Measurements from ENCODE around the gene ACTL10.
"Not testable (repeated sequence)": the region's sequence is repeated elsewhere in the genome, so short reads cannot be mapped to it uniquely, and the experiment has no call there.

ACTL10 gene

DNA sequence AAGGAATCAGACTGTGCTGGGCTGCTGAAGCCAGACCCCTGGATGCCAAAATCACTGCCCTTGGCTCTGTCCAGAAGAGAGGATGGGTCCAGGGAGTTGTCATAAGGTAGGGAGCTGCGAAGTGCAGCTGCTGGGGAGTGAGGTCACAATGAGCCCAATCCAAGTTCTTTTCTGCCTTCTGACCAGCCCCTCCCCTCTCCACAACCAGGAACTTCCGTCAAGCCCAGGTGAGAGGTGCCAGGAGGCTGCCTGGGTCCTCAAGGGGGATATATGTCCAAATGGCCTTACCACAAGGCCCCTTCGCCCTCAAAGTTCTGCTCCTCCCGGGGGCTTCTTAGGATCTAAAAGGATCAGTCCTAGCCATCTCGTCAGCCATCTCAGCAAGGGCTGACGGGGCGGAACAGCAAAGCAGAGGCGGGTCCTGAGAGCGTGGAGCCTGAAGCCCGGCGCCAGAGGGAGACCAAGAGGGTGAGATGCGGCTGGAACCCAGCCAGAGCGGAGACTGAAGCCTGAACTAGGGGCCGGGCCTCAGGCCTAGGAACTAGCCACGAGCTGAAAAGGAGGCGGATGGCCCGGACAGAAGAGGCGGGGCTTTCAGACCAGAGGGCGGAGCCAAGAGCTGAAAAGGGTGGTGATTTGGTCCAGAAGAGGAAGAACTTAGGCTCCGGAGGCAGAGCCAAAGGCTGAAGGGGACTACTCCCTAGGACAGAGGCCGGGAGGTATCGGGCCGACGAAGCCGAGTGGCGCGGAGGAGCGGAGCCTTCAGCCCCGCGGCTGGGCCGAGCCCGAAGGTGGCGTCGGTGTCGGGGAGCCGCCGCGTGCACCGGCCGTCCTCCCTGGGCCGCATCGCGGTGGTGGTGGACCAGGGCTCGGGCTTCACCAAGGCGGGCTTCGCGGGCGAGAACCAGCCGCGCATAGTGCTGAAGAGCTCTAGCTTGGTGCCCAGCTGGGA lies at the start of gene ACTL10:
Gene ACTL10, plus strand, starts transcription at position 651 of the 952 bp plus-strand sequence. CDS start 555 bp downstream, outside the sequence.
- DNase-seq, result peak; percentile 99

DNA sequence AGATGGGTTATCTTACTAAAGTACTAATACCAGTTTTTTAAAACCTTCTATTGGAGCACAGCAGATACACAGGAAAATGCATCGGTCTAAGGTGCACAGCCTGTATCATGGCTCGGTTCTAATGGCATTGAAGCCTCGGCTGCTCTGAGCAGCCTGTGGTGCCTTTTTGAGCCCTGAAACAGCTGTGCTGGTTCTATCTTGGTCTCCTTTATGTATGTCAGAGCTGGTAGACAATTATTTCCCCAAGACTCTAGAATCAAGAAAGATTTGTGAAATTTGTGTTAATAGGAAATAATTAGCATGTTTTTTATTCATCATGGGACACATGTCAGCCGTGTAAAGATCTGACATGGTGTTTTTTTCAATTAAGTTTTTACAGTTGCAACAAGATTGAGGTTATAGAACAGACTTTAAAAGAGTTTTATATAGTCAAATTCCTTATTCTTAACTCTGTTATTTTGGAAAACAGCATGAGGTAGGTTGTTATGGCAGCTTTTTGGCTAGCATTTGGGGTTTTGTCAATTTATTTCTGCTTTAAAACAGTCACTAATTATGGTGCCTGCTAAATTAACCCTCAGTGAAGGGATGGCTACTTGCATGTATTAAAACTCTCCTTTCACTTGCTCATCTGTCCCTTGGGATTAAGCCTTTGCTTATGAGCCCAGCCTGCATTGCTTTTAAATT lies 44.9 kb upstream of the ACTL10 start:
- DNase-seq, result no peak

DNA sequence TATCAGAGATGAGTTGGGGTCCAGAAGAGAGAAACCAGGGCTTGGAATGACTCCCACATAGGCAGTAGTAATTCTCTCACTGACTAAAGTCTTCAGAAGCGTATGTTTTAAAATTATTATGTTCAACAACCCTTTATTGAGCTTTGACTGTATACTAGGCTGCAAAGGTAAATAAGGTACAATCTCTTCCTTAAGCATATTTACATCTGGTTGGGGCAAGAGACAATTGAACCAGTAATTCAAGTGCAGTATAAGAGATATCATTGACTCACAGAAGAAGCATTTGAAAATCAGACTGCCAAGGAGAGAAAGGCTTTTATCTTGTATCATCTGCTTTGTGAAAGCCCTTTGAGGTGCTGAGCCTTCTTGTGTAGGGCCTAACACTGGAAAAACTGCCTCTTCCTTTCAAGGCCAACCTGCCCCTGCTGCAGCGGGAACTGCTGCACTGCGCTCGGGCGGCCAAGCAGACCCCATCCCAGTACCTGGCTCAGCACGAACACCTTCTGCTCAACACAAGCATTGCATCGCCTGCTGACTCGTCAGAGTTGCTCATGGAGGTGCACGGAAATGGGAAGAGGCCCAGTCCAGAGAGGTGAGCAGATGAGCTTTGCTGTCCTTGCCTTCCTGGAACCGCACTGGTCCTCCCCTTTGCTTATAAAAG lies 43.9 kb upstream of the ACTL10 start:
- DNase-seq, result no peak

DNA sequence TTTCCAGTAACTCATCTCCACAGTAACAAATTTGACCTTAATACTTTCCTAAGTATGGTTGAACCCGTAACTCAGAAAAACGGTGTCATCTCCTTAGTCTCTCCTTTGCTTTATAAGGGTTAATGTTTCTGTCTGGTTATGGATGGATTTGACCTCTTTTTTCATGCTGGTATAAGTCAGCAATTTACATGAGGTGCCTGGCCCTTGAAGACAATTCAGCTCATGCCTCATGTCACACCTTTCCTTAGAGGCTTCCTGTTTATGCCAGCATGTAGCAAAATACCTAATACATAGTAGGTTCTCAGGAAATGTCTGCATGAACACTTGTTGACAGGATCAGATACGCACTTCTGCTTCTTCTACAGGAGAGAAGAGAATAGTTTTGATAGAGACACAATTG lies 42.3 kb upstream of the ACTL10 start:
- DNase-seq, result no peak

DNA sequence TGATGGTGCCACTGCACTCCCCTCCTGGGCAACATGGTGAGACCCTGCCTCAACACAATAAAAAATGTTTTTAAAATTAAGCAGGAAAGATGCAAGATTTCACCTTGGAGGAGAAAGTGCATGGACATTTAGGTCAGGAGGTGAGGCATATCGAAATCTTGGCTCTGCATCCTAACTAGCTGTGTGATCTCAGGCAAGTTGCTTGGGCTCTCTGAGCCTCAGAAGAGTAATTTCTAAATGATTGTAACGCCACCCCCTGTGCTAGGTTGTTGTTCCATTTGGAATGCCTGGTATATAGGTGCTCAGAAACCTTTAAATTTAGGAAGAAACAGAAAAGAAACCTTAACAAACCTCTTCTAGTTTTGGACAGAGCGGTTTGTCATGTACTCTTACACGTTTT lies 40.6 kb upstream of the ACTL10 start:
- DNase-seq, result no peak

DNA sequence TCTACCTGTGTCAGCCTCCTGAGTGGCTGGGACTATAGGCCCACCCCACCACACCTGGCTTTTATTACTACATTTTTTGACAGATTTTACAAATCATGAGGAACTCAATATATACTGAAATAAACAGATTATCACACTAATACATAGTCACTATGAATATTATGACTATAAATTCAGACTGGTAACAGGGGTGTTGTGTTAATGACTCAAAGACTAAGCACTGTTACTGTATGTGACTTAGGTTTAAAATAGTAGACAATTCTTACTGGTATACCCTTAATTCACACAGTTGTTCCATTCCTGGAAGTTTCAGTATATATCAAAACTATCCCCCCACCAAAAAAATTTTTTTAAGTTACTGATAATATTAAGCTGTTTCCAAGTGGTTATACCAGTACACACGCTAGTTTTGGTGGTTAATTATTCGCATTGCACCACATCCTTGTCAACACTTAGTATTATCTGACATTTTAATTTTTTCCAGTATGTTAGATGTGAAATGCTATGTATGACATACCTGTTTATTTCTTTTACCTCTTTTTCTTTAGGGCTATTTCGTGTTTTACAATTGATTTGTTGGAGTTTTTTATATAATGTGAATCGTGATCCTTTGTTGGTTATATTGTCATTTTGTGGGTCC lies 39.0 kb upstream of the ACTL10 start:
- no peak for DNase-seq

DNA sequence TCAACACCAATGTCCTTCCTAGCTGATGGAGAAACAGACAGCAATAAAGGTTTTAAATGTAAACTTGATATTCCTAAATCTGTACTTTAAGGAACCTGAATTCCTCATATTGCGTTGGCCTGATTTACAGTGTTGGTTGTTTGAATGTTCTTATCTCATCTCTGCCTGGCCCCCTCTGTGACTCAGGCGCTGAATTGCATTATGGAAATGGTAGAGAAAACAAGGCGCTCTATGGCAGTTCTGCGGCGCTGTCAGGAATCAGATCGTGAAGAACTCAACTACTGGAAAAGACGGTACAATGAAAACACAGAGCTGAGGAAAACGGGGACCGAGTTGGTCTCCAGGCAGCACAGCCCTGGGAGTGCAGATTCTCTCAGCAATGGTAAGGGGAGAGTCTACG lies 37.2 kb upstream of the ACTL10 start:
- no peak for DNase-seq

DNA sequence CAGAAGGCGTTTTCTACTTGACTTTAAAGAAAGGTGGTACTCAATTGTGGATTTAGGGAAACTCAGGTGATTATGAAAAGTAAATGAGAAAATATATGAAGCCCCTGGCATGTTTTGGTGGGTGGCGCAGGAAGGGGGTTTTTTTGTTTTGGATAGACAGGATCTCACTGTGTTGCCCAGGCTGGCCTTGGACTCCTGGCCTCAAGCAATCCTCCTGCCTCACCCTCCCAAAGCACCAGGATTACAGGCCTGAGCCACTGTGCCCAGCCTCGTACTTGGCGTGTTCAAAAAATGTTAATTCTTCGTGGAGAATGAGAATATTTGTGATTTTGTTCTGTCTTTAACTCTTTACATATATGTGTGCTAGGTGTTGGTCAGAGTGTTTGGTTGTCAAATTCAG lies 36.8 kb upstream of the ACTL10 start:
- no peak for DNase-seq

DNA sequence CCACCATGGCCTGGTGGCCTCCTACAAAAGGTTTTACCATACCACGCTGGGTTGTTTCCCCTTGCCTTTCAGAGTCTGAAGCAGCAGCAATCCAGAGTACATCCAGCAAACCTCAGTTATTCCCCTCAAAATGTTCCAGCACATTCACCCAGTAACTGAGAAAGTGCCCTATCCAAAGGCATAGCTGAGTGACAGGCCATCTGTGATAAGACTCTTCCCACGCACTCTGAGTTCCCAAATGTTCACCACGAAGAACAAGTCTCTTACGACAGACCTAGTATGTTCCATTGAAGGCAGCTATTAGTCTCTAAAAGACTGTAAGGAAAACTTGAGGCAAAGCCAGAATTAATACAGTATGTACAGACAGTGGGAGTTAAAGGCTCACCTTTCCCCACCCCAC lies 36.2 kb upstream of the ACTL10 start:
- DNase-seq, result no peak

DNA sequence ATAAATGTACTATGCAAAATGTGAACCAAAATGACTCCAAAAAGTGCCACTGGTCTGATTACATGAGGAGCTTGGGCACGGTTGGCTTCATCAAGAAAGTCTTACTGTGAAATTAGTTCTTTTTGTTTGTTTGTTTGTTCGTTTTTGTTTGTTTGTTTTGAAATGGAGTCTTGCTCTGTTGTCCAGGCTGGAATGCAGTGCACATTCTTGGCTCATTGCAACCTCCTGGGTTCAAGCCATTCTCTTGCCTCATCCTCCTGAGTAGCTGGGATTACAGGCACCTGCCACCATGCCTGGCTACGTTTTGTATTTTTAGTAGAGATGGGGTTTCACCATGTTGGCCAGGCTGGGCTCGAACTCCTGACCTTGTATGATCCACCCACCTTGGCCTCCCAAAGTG lies 34.8 kb upstream of the ACTL10 start:
- not testable (repeated sequence) for DNase-seq

DNA sequence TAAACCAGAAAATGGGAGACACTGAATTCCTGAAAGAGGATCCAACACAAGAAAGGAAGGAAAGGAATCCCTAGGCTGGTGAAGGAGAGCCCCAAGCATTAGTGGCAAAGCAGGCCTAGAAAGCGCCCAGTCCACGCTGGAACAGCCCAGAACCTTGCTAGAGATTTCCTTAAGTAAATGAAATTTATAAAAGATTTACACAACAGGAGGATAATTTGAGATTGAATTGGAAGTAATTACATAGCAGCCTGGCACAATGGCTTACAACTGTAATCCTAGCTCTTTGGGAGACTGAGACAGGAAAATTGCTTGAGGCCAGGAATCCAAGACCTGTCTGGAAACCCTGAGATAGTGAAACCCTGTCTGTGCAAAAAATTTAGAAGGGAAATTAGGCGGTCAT lies 31.4 kb upstream of the ACTL10 start:
- DNase-seq, result no peak

DNA sequence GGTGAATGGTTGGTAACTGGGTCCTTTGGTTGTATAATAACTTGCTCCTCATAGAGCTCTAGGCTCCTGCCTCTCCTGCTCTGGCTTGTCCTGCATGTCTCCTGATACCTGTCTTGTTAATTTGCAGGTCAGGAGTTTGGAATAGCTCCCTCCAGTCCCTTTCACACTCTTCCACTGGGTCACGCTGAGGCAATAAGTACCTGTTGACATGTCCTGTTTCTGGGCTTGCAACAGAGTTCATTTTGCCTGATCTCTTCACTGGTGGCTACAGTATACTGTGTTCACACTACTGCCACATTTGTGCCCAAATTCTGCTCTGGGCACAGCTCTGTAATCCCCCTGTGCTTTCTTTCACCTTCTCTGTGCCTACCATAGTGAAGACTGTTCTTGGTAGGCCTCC lies 30.0 kb upstream of the ACTL10 start:
- no peak for DNase-seq

DNA sequence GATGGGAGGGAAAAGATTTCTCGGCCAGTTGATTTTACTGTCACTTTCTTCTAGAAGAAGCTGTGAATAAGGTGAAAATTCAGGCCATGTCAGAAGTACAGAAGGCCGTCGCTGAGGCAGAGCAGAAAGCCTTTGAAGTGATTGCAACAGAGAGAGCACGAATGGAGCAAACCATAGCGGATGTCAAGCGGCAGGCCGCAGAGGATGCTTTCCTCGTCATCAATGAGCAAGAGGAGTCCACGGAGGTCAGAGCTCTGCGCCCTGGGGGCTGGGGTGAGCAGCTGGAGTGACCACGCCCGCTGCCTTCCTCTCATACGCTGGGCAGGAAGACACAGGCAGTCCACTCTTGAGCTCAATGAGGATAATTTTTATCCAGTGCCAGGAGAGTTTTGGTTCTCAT lies 26.5 kb upstream of the ACTL10 start:
- no peak for DNase-seq

DNA sequence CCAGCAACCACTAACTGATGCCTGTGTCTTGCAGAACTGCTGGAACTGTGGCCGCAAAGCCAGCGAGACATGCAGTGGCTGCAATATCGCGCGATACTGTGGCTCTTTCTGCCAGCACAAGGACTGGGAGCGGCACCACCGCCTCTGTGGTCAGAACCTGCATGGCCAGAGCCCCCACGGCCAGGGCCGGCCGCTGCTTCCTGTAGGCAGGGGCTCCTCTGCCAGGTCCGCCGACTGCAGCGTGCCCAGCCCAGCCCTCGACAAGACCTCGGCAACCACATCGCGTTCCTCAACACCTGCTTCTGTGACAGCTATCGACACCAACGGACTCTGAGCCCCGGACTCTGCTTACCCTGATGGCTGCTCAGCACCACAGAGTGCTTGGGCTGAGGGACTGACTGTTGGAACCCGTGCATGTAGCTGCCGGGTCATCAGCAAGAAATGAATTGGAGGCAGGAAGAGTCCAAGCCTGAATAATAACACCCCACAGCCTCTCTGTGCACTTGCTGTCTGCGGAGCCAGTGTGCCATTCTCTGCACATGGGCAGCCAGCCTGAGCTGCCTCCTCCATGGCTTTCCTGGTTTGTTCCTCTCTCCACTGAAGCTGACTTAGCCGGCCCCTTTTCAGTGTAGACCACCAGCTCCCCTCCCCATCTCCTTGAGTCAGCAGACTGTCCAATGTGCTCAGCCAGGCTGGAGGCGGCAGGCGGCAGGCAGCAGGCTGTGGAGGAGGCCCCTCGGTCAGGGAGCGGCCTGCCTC lies 22.3 kb upstream of the ACTL10 start:
- DNase-seq, result no peak

DNA sequence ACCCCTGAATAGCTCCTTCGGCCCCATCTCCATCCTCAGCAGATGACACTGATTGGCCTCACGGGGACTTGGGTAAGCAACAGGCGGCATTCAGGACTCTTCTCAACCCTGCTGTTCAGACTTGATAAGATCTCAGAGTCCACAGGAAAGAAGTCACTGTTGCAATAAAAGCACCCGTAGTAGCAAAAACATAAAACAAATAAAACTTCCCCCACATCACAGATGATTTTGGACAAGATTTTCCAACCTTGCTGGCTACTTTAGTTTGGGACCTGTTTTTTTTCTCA lies 21.7 kb upstream of the ACTL10 start:
- DNase-seq, result no peak

DNA sequence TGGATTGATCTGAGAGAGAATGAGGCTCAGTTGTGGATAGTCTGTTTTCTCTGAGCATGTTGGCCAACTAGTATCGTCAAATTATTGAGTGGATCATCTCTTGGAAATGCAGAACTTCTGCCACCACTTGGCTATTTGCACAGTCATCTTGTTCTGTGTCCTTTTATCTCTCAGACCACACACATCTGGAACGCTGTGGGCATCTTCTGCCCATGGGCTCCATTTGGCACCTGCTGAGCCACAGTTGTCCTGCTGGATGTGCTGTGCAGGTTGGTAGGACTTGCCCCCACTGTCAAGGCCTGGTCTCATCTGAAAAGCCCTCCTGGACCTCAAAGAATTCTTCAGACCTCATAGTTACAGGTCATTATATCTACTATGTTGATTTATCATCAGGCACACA lies 21.3 kb upstream of the ACTL10 start:
- no peak for DNase-seq

DNA sequence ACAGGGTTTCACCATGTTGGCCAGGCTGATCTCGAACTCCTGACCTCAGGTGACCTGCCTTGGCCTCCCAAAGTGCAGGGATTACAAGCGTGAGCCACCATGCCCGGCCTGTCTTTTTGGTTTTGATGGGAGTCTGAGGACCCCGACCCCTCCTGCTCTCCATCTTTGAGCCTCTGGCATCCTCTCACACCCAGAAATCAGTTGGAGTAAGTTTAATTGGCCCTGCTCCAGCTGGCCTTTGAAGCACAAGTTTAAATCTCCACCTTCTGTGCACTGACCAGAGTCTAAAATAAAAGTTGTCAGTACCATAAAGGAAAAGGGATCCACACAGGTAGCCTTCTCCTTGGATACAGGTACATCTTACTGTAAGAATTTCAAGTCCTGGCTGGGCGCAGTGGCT lies 20.6 kb upstream of the ACTL10 start:
- DNase-seq, result no peak

DNA sequence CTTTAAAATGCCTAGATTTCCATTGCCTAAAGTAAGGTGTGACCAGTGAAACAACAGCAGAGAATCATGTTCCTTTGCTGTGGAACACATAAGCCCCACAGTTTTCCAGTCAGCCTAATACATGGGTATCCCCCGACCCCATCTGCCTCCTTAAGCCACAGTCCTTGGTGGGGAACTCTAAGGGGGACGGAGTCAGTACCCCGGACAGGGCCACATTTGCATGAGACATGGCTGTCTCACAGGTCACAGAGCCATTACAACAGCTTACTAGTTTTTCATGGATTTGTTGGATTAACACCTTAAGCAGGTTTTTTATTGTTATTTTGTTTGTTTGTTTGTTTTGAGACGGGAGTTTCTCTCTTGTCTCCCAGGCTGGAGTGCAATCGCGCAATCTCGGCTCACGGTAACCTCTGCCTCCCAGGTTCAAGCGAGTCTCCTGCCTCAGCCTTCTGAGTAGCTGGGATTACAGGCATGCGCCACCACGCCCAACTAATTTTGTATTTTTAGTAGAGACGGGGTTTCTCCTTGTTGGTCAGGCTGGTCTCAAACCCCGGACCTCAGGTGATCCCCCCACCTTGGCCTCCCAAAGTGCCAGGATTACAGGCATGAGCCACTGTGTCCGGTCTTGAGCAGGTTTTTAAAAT lies 19.7 kb upstream of the ACTL10 start:
- DNase-seq, result not testable (repeated sequence)

DNA sequence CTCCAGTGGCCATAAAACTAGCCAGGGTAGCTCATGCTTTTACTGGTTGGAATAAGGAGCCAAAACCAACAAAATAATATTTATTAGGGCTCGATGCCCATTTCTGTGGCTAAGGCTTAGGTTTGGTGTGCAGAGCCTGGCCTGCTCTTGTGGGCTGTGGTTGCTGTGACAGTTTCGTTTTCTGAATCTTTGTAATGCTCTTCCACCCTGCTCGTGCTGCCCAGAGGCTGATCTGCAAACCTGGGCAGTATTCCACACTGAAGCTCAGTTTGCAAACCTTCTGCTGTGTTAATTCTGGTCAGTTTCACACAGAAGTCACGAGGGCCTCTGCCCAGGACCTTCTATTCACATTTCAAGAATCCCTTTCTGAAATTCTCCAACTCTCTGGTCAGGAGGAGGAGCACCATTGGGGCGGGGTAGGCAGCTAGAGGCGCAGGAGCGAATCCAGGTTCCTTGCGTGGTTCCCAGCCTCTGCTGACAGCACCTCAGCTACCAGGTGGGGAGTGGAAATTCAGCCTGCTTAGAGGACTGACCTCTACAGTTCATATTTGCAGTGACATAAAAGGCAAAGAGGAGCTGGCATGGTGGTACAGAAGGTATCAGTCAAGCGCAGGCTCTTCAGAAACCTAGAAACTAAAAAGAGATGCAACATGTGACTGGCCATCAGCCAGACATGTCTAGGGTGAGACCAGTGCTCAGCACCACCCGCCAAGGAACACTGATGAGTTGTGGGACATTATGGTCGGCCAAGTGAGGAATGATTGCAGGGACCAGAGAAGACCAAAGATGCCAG lies 18.9 kb upstream of the ACTL10 start:
- DNase-seq, result no peak

DNA sequence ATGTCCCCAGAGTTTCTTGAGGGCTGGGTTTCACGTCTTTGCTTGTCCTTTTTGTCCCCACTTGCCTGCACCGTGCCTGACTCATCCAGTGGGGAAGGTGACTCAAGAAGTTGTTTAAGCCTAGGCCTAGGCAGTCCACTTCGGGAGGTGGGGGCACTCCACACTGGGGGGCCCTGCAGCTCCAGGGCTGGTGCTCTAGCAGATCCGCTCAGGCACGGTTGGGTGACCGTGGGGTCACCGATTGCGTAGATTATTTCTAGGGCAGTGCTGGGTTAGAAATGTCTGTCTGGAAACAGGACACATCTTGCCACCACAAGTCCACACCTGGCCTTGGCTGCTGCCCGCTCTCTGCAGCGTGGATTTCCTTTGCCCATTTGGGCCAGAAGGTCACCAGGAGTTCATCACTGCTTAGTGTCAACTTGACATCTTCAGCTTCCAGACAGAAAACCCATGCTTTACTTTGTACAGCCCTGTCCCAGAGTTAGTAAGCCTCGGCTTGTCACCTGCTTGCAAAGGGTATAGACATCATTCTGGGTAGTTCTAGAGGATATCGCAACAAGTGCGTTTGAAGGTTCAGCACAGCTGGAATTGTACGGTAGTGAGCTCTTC lies 18.2 kb upstream of the ACTL10 start:
- DNase-seq, result no peak

DNA sequence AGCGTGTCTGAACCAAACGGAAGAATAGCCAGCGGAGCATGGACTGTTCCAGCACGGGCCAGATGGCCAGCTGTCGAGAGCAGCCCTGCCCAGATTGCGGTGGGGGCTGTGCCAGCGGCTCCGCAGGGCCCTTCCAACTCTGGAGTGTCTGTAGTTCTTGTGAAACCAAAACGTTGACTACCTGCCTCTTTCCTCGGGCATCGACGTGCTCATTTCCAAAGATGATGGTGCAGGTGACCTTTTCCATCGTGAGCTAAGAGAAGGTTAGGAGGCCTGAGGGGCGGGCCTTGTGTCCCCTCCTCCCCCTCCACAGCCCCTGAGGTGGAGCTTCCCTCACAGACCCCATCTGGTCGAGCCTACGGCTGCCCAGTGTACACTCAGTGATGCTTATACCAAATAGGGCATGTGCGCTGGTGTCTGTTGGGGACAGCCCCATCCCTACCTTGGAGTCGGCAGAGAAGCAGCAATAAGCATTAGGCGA lies 17.5 kb upstream of the ACTL10 start:
- DNase-seq, result no peak
